ENCODE data around the gene IQCM. TPM values are rescaled to one million over a fixed set of nuclear protein-coding genes. Genes with fewer than 3 reads are reported as not detected.

The IQCM gene
- total RNA-seq, 2 donors from 2014 or later: not detected

GRCh38 chr4:149754526-149754925 is 61.1 kb downstream of the IQCM start:
- Mint-ChIP-seq H3K36me3 (ENCODE audit: insufficient read depth in 2 of 2) (no peaks in the 10 kb centered on the region), H3K4me3 (no peak overlapping the region), H3K27me3 (ENCODE audit: low read depth) (no peaks in the 10 kb centered on the region), H3K4me1 (ENCODE audit: low read depth) (no peaks in the 10 kb centered on the region), H3K27ac (no peak overlapping the region), H3K9me3 (no peaks in the 10 kb centered on the region)
- DNase-seq: no peak
- no peak for ATAC-seq (replicated peaks in 1 of 2)

- H3K27ac Mint-ChIP-seq: no peak overlapping the region
- H3K27me3 Mint-ChIP-seq (ENCODE audit: low read depth): no peaks in the 10 kb centered on the region
- DNase-seq (no peak), ATAC-seq (replicated peaks in 1 of 2) (no peak)
- no peaks in the 10 kb centered on the region for H3K4me1 Mint-ChIP-seq (ENCODE audit: low read depth)
- H3K9me3 Mint-ChIP-seq: no peaks in the 10 kb centered on the region
- H3K4me3 Mint-ChIP-seq: no peak overlapping the region
- no peaks in the 10 kb centered on the region for H3K36me3 Mint-ChIP-seq (ENCODE audit: insufficient read depth in 2 of 2)
These were observed 62.9 kb downstream of the IQCM start for GRCh38 chr4:149752729-149753128.

GRCh38 chr4:149751174-149751573 is 64.5 kb downstream of the IQCM start:
- no peaks in the 10 kb centered on the region for H3K9me3 Mint-ChIP-seq
- no peak overlapping the region for H3K27ac Mint-ChIP-seq
- no peak overlapping the region for H3K4me3 Mint-ChIP-seq
- DNase-seq: no peak
- ATAC-seq (replicated peaks in 1 of 2): no peak
- H3K4me1 Mint-ChIP-seq (ENCODE audit: low read depth): no peaks in the 10 kb centered on the region
- H3K36me3 Mint-ChIP-seq (ENCODE audit: insufficient read depth in 2 of 2): no peaks in the 10 kb centered on the region
- no peaks in the 10 kb centered on the region for H3K27me3 Mint-ChIP-seq (ENCODE audit: low read depth)

DNA sequence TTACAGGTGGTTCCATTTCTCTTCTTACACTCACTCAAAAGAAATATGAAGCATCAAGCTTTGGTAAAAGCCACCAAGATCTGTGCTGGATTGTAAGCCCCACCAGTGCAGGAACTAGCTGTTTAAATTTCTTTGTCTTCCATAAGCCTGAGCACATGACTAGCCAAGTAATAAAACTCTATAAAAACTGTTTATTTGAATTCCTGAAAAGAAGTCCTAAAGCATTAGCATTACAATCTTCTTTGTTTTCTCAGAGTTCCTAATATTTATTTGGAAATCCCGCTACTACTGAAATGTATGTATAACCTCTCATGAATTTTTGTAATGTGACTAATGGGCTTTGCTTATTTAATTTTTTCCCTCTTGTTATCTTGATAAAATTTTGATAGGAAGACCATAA is 65.9 kb downstream of the IQCM start:
- H3K27me3 Mint-ChIP-seq (ENCODE audit: low read depth): no peaks in the 10 kb centered on the region
- no peaks in the 10 kb centered on the region for H3K9me3 Mint-ChIP-seq
- DNase-seq (no peak), ATAC-seq (replicated peaks in 1 of 2) (no peak)
- H3K4me3 Mint-ChIP-seq: no peak overlapping the region
- no peaks in the 10 kb centered on the region for H3K36me3 Mint-ChIP-seq (ENCODE audit: insufficient read depth in 2 of 2)
- H3K27ac Mint-ChIP-seq: no peak overlapping the region
- no peaks in the 10 kb centered on the region for H3K4me1 Mint-ChIP-seq (ENCODE audit: low read depth)

DNA sequence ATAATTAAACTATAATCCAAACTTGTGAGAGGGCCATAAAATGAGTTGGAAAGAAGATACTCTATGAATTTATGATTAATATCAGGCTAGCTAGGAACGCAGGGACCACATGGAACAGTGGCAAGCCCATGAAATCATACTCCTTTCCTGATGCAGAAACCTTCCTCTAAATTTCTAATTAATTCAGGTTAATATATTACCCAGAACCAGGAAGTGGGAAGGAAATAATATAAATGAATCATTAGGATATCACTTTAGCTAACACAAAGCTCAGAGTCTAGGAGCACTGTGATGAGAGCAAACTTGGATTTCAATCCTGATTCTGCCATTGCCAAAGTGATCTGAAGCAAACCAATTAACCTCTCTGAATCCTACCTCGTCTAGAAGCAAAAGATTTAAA is 68.0 kb downstream of the IQCM start:
- ATAC-seq (replicated peaks in 1 of 2) (no peak), DNase-seq (no peak)
- Mint-ChIP-seq H3K27me3 (ENCODE audit: low read depth) (no peaks in the 10 kb centered on the region), H3K27ac (no peak overlapping the region), H3K9me3 (no peaks in the 10 kb centered on the region), H3K36me3 (ENCODE audit: insufficient read depth in 2 of 2) (no peaks in the 10 kb centered on the region), H3K4me1 (ENCODE audit: low read depth) (no peaks in the 10 kb centered on the region), H3K4me3 (no peak overlapping the region)

- H3K27me3 Mint-ChIP-seq (ENCODE audit: low read depth): no peaks in the 10 kb centered on the region
- DNase-seq (no peak), ATAC-seq (replicated peaks in 1 of 2) (no peak)
- no peak overlapping the region for H3K27ac Mint-ChIP-seq
- H3K4me3 Mint-ChIP-seq: no peak overlapping the region
- H3K4me1 Mint-ChIP-seq (ENCODE audit: low read depth): no peaks in the 10 kb centered on the region
- H3K9me3 Mint-ChIP-seq: no peaks in the 10 kb centered on the region
- H3K36me3 Mint-ChIP-seq (ENCODE audit: insufficient read depth in 2 of 2): no peaks in the 10 kb centered on the region
These were observed 69.4 kb downstream of the IQCM start for GRCh38 chr4:149746276-149746675.

DNA sequence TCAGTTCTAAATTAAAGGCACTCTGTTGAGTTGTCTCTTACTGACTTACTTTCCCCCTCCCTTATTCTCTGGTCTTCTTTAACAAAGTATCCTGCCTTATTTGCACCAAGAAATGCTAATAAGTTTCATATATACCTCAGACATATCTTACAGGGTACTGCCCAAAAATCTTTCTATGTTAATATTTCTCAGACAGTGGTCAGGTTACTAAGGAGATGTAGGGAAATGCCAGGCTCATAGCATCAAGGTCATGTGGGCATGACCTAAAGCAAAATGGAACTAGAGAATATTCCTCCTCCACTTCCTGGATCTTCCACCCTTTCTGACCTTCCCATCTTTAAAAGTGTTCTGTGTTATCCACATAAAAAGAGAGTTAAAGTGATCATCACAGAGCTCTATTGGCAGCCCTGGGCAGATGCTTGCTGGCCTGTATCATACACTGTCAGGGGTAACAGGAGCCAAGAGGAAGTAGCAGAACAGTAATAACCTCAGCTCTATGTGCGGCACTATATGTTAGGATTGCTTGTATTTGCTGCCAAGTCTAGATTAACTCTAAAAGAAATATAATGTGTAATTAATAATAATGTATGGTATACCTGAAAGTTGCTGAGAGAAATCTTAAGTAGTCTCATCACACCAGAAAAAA is 74.3 kb downstream of the IQCM start:
- DNase-seq (no peak), ATAC-seq (replicated peaks in 1 of 2) (no peak)
- no peaks in the 10 kb centered on the region for H3K36me3 Mint-ChIP-seq (ENCODE audit: insufficient read depth in 2 of 2)
- no peak overlapping the region for H3K27ac Mint-ChIP-seq
- peaks cover 2 to 5% of the 10 kb centered on the region in 2 donors for H3K9me3 Mint-ChIP-seq
- H3K4me1 Mint-ChIP-seq (ENCODE audit: low read depth): no peaks in the 10 kb centered on the region
- no peak overlapping the region for H3K4me3 Mint-ChIP-seq
- no peaks in the 10 kb centered on the region for H3K27me3 Mint-ChIP-seq (ENCODE audit: low read depth)

- Mint-ChIP-seq H3K27ac (no peak overlapping the region), H3K4me1 (ENCODE audit: low read depth) (no peaks in the 10 kb centered on the region), H3K27me3 (ENCODE audit: low read depth) (no peaks in the 10 kb centered on the region), H3K4me3 (no peak overlapping the region), H3K9me3 (peaks cover 2 to 5% of the 10 kb centered on the region in 2 donors), H3K36me3 (ENCODE audit: insufficient read depth in 2 of 2) (no peaks in the 10 kb centered on the region)
- ATAC-seq (replicated peaks in 1 of 2): no peak
- no peak for DNase-seq
These were observed 77.5 kb downstream of the IQCM start for GRCh38 chr4:149738156-149738555.

DNA sequence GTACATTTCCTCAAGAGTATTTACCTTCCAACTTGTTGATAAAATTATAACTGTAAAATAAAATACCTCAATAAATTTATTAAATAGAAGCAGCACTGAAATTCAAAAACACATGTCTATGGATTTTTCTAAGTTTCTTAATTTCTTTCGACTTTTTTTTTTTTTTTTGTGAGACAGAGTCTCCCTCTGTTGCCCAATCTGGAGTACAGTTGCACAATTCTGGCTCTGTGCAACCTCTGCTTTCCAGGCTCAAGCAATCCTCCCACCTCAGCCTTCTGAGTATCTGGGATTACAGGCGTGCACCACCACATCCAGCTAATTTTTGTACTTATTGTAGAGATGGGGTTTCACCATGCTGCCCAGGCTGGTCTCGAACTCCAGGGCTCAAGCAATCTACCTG is 79.8 kb downstream of the IQCM start:
- DNase-seq: no peak
- H3K27ac Mint-ChIP-seq: no peak overlapping the region
- ATAC-seq (replicated peaks in 1 of 2): no peak
- no peak overlapping the region for H3K4me3 Mint-ChIP-seq
- no peaks in the 10 kb centered on the region for H3K4me1 Mint-ChIP-seq (ENCODE audit: low read depth)
- no peaks in the 10 kb centered on the region for H3K27me3 Mint-ChIP-seq (ENCODE audit: low read depth)
- peaks cover 4 to 5% of the 10 kb centered on the region in 2 donors for H3K9me3 Mint-ChIP-seq
- H3K36me3 Mint-ChIP-seq (ENCODE audit: insufficient read depth in 2 of 2): no peaks in the 10 kb centered on the region

DNA sequence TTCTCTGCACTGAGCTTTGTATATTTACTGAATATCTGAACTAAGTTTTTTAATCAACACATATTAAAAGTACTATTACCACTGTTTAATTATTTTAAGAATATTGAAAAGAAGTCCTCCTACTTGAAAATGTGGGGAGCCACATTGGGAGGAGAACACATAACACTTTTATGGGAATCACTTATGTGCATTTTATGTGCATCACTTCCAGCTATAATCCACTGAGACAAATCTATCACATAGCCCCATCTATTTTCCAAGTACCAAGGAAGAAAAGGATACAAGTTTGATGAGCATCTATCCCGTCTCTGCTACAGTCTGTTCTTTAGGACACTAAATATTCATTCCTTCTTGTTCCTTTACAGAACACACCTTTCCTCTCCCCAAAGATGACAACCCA is 87.2 kb downstream of the IQCM start:
- no peak for DNase-seq
- Mint-ChIP-seq H3K27ac (no peak overlapping the region), H3K27me3 (ENCODE audit: low read depth) (no peaks in the 10 kb centered on the region), H3K9me3 (peaks cover 2 to 6% of the 10 kb centered on the region in 2 donors), H3K4me1 (ENCODE audit: low read depth) (no peaks in the 10 kb centered on the region), H3K36me3 (ENCODE audit: insufficient read depth in 2 of 2) (no peaks in the 10 kb centered on the region), H3K4me3 (no peak overlapping the region)
- ATAC-seq (replicated peaks in 1 of 2): no peak

DNA sequence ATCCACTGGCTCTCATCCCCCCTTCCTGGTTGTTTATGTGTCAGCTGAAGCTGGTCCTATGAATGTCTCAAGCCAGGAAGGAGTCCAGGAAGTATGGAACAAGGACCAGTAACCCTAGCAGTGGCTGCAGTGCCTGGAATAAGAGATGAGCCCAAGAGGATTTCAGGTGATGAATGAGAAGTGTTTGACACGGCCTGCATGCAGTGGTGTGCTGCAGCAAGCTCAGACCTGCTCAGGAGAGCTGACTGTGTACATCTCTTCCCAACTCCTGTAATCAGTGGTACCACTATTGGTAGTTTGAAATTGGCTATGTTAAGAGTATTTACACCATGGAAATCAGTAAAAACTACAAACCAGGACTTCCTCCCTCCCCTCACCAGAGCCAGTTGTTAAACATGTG is 88.0 kb downstream of the IQCM start:
- no peak overlapping the region for H3K27ac Mint-ChIP-seq

GRCh38 chr4:149723065-149723464 is 92.6 kb downstream of the IQCM start:
- no peak for DNase-seq
- no peaks in the 10 kb centered on the region for H3K27me3 Mint-ChIP-seq (ENCODE audit: low read depth)
- H3K9me3 Mint-ChIP-seq: peaks cover 2 to 5% of the 10 kb centered on the region in 2 donors
- ATAC-seq (replicated peaks in 1 of 2): no peak
- no peaks in the 10 kb centered on the region for H3K4me1 Mint-ChIP-seq (ENCODE audit: low read depth)
- no peak overlapping the region for H3K4me3 Mint-ChIP-seq
- H3K27ac Mint-ChIP-seq: no peak overlapping the region
- no peaks in the 10 kb centered on the region for H3K36me3 Mint-ChIP-seq (ENCODE audit: insufficient read depth in 2 of 2)

More for the DNA sequence above, 88.0 kb downstream of the IQCM start:
- Mint-ChIP-seq H3K27me3 (ENCODE audit: low read depth) (no peaks in the 10 kb centered on the region), H3K4me3 (no peak overlapping the region), H3K36me3 (ENCODE audit: insufficient read depth in 2 of 2) (no peaks in the 10 kb centered on the region), H3K9me3 (peaks cover 2 to 6% of the 10 kb centered on the region in 2 donors), H3K4me1 (ENCODE audit: low read depth) (no peaks in the 10 kb centered on the region)
- no peak for DNase-seq
- ATAC-seq (replicated peaks in 1 of 2): no peak

DNA sequence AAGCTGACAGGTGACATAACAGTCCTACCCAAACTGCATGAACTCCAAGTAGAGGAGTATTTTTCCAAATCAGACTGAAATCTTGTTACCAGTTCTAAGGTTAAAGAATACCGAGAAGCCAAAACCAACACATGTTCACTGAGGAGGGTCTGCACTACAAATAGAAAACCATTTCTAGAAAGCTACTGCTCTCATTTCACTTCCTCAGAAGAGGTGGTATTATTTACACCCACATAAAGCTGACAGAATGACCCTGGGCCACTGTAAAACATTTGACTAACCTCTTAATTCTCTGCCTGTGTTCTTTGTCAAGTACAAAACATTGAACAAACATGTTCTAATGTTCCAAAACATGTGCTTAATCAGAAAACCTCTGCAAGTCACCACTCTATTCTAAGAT is 95.8 kb downstream of the IQCM start:
- DNase-seq (no peak), ATAC-seq (replicated peaks in 1 of 2) (no peak)
- Mint-ChIP-seq H3K9me3 (peaks cover 2 to 5% of the 10 kb centered on the region in 2 donors), H3K4me3 (no peak overlapping the region), H3K27me3 (ENCODE audit: low read depth) (no peaks in the 10 kb centered on the region), H3K27ac (no peak overlapping the region), H3K4me1 (ENCODE audit: low read depth) (no peaks in the 10 kb centered on the region), H3K36me3 (ENCODE audit: insufficient read depth in 2 of 2) (no peaks in the 10 kb centered on the region)

DNA sequence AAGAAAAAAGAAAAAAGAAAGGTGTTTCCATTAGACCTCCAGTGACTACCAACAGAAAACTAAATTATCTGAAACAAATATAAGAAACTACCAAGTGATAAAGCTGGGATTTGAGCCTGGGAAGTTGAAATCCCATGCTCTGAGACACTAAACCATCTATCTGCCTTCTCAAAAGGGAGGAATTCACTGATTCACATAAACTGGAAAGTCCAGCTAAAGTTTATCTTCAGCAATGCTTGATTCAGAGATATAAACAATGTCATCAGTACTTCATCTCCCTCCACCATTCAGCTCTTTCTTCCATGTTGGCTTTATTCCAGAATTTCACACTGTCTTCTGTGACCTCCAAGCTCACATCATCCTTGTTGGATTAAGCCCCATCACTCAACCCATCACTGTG is 96.3 kb downstream of the IQCM start:
- peaks cover 2 to 3% of the 10 kb centered on the region in 2 donors for H3K9me3 Mint-ChIP-seq
- no peaks in the 10 kb centered on the region for H3K27me3 Mint-ChIP-seq (ENCODE audit: low read depth)
- no peak for ATAC-seq (replicated peaks in 1 of 2)
- H3K4me3 Mint-ChIP-seq: no peak overlapping the region
- DNase-seq: no peak
- no peaks in the 10 kb centered on the region for H3K36me3 Mint-ChIP-seq (ENCODE audit: insufficient read depth in 2 of 2)
- H3K4me1 Mint-ChIP-seq (ENCODE audit: low read depth): no peaks in the 10 kb centered on the region
- H3K27ac Mint-ChIP-seq: no peak overlapping the region
